Measurements from ENCODE around the gene PTRH2. TPM values are rescaled to one million over a fixed set of nuclear protein-coding genes. Genes with fewer than 3 reads are reported as not detected.

PTRH2 gene
- total and polyA plus RNA-seq, 2 of the 8 experiments (the other 6 are each of a cell fraction or from before 2014, with no cell fraction given), result 39.4 to 43.2 TPM

- no peak overlapping the region for H3K4me2 ChIP-seq (ENCODE audit: insufficient read depth in 1 of 2, low read depth in 2 of 2, low read length in 2 of 2)
- TF ChIP-seq TCF12 (IDR thresholded peaks at IDR 0.05; ENCODE audit: low read depth, low read length), result no peak
- TF ChIP-seq BACH1 (IDR thresholded peaks at IDR 0.05; ENCODE audit: low read length), result no peak
- no peak for TF ChIP-seq RNF2 (IDR thresholded peaks at IDR 0.05; ENCODE audit: borderline replicate concordance, low read depth, low read length, missing control alignments, poor library complexity, severe bottlenecking)
- TF ChIP-seq RXRA (IDR thresholded peaks at IDR 0.05; ENCODE audit: insufficient read depth, low read depth, low read length), result no peak
- no peak for TF ChIP-seq KDM1A (IDR thresholded peaks at IDR 0.05; ENCODE audit: borderline replicate concordance, low read length)
- TF ChIP-seq RFX5 (IDR thresholded peaks at IDR 0.05; ENCODE audit: borderline replicate concordance, low read depth, low read length), result no peak
- no peak for TF ChIP-seq HDAC2 (IDR thresholded peaks at IDR 0.05; ENCODE audit: borderline replicate concordance in 1 of 2, low read depth in 2 of 2, low read length in 2 of 2)
- no peak for TF ChIP-seq GABPA (IDR thresholded peaks at IDR 0.05; ENCODE audit: borderline replicate concordance, insufficient read depth, low read length)
- TF ChIP-seq SP4 (IDR thresholded peaks at IDR 0.05; ENCODE audit: low read length), result no peak
- TF ChIP-seq E2F6 (IDR thresholded peaks at IDR 0.05), result no peak
- TF ChIP-seq ATF2 (IDR thresholded peaks at IDR 0.05; ENCODE audit: low read length), result no peak
Observed at GRCh38 chr17:59666235-59666634, 41.0 kb downstream of the PTRH2 start.

More at GRCh38 chr17:59666235-59666634, 41.0 kb downstream of the PTRH2 start:
- Histone ChIP-seq H3K23me2 (ENCODE audit: low read depth, low read length) (no peaks in the 10 kb centered on the region), H3K27ac (ENCODE audit: low read depth, low read length) (no peak overlapping the region), H2BK5ac (ENCODE audit: low read depth, low read length) (no peak overlapping the region), H3K9me3 (ENCODE audit: insufficient read depth in 2 of 2, low read depth in 1 of 2, low read length in 1 of 2) (no peaks in the 10 kb centered on the region), H2BK12ac (ENCODE audit: low read depth, low read length) (no peak overlapping the region), H3K27me3 (replicated peaks in 1 of 4; ENCODE audit: control insufficient read depth in 3 of 4, extremely low read depth in 1 of 4, insufficient read depth in 3 of 4, low read length in 3 of 4) (no peaks in the 10 kb centered on the region), H3K79me2 (ENCODE audit: control insufficient read depth in 1 of 2, insufficient read depth in 2 of 2, low read length in 2 of 2) (no peaks in the 10 kb centered on the region), H3K4ac (replicated peaks; ENCODE audit: insufficient read length, low read depth, low read length) (no peak overlapping the region), H3K36me3 (ENCODE audit: control insufficient read depth in 2 of 4, insufficient read depth in 4 of 4, low read length in 3 of 4) (peaks cover 21 to 95% (median 55%) of the 10 kb centered on the region in 4 experiments), H3K79me1 (ENCODE audit: low read depth, low read length) (no peaks in the 10 kb centered on the region), H3K4me3 (ENCODE audit: extremely low read depth in 1 of 4, insufficient read depth in 2 of 4, low read depth in 3 of 4, low read length in 4 of 4) (no peak overlapping the region), H2AFZ (ENCODE audit: low read length) (no peak overlapping the region), H4K91ac (replicated peaks; ENCODE audit: insufficient read length, low read length) (no peak overlapping the region), H2BK15ac (ENCODE audit: low read length) (no peak overlapping the region), H2AK5ac (ENCODE audit: low read depth, low read length) (no peak overlapping the region), H3K14ac (ENCODE audit: insufficient read length) (no peak overlapping the region), H3K56ac (replicated peaks; ENCODE audit: insufficient read length, low read depth, low read length) (no peak overlapping the region), H3K9ac (replicated peaks in 1 of 4; ENCODE audit: extremely low read depth in 1 of 4, low read depth in 3 of 4, low read length in 3 of 4) (no peak overlapping the region), H2BK120ac (replicated peaks; ENCODE audit: low read depth, low read length) (no peak overlapping the region), H2BK20ac (ENCODE audit: low read length) (no peak overlapping the region), H3K23ac (ENCODE audit: insufficient read length) (no peak overlapping the region), H3K4me1 (replicated peaks in 1 of 4; ENCODE audit: control insufficient read depth in 3 of 4, insufficient read depth in 4 of 4, low read length in 3 of 4) (no peaks in the 10 kb centered on the region), H4K20me1 (replicated peaks in 1 of 2; ENCODE audit: control insufficient read depth in 1 of 2, insufficient read depth in 2 of 2, low read length in 2 of 2) (peaks cover 0 to 2% of the 10 kb centered on the region in 2 experiments), H4K8ac (ENCODE audit: extremely low read depth, insufficient read depth, low read length) (no peak overlapping the region), H3K18ac (ENCODE audit: extremely low read depth, low read length) (no peak overlapping the region), H4K5ac (ENCODE audit: insufficient read length, low read depth, low read length) (no peak overlapping the region)
- POLR2A ChIA-PET (ENCODE audit: partially characterized antibody), result no interaction called here
- CTCF ChIA-PET (ENCODE audit: partially characterized antibody), result no interaction called here
- FAIRE-seq (no peak), DNase-seq (ENCODE audit: low read depth in 1 of 2, low spot score in 2 of 2) (no peak)
- WGBS, 2 experiments (ENCODE audit: extremely low coverage in 1 of 2, insufficient coverage in 1 of 2, insufficient read length in 1 of 2, insufficient replicate concordance in 2 of 2, low coverage in 1 of 2, low lambda C conversion rate in 2 of 2, missing lambda C conversion rate in 1 of 2), result 93% methylated on average over 5 of the region's 5 CpGs; no CpG with 5 or more reads in 1 of the 2 experiments

All from H1 (cell line).